CD8-positive, alpha-beta memory T cell (primary cell): ENCODE results near the gene CD5L. TPM values are rescaled to one million over a fixed set of nuclear protein-coding genes. Genes with fewer than 3 reads are reported as not detected.

Experiments
- polyA plus RNA-seq: library from polyadenylated mRNA; unstranded; fragments of 300-500 nt; fragmentation: Illumina TruSeq; gene quantifications from one replicate; pipeline ENCODE4 v1.2.3, GENCODE V29; 2021
- total RNA-seq, 2 experiments: library from RNA; stranded (reverse); gene quantifications; one replicate each; pipeline ENCODE4 v1.2.3, GENCODE V29; 2021

CD5L gene
- total and polyA plus RNA-seq, 3 experiments from 2014 or later, result not detected

Other genes with a start within 250 kb of the CD5L start
- gene FCRL4, start 243.7 kb downstream of the CD5L start, total RNA-seq, result not detected
- not detected for gene FCRL4, start 243.7 kb downstream of the CD5L start, polyA plus RNA-seq
- 10 to 100 TPM in 1 of 2 experiments, 1 to 10 TPM in 1; 8.5 to 10.5 TPM for gene FCRL3, start 141.0 kb downstream of the CD5L start, total RNA-seq
- 86.8 TPM for gene FCRL3, start 141.0 kb downstream of the CD5L start, polyA plus RNA-seq
- gene FCRL2, start 64.7 kb downstream of the CD5L start, total RNA-seq, result not detected
- gene FCRL2, start 64.7 kb downstream of the CD5L start, polyA plus RNA-seq, result not detected
- gene FCRL1, start 21.7 kb downstream of the CD5L start, total RNA-seq, result not detected
- 0.54 TPM for gene FCRL1, start 21.7 kb downstream of the CD5L start, polyA plus RNA-seq
- gene KIRREL1, start 151.8 kb upstream of the CD5L start, total RNA-seq, result under 1 TPM in 1 of 2 experiments, not detected in 1; 0.04 TPM
- gene KIRREL1, start 151.8 kb upstream of the CD5L start, polyA plus RNA-seq, result not detected